SK-N-SH treated with all-trans-retinoic acid at 6 μM for 48 hours (cell line): ENCODE data around the gene NHERF2.

Source experiments
- CREB5 ChIP-seq: fragments of 250-450 bp; sonication (Bioruptor Pico); IDR thresholded peaks from 2 replicates; pipeline ENCODE4 v1.5.1; 2020; ENCODE audit warnings: low read depth, mild to moderate bottlenecking, moderate library complexity
- CSDC2 ChIP-seq: fragments of 250-450 bp; sonication (Bioruptor Pico); IDR thresholded peaks from 2 replicates; pipeline ENCODE4 v1.5.0; 2020; ENCODE audit warnings: mild to moderate bottlenecking, moderate library complexity
- CSRNP3 ChIP-seq: fragments of 250-450 bp; sonication (Bioruptor Pico); IDR thresholded peaks from 2 replicates; pipeline ENCODE4 v1.5.1; 2021; ENCODE audit warnings: mild to moderate bottlenecking, moderate library complexity
- ESRRG ChIP-seq: fragments of 250-450 bp; sonication (Bioruptor Pico); IDR thresholded peaks from 2 replicates; pipeline ENCODE4 v1.6.1; 2021; ENCODE audit warnings: mild to moderate bottlenecking
- ISL1 ChIP-seq: fragments of 250-450 bp; sonication (Bioruptor Pico); IDR thresholded peaks from 2 replicates; pipeline ENCODE4 v2.1.2; 2022; ENCODE audit warnings: mild to moderate bottlenecking, moderate library complexity
- PATZ1 ChIP-seq: fragments of 250-450 bp; sonication (Bioruptor Pico); IDR thresholded peaks from 2 replicates; pipeline ENCODE4 v1.8.0; 2020; ENCODE audit warnings: mild to moderate bottlenecking, moderate library complexity, borderline replicate concordance
- PPARA ChIP-seq: fragments of 250-450 bp; sonication (Bioruptor Pico); IDR thresholded peaks from 2 replicates; pipeline ENCODE4 v1.5.0; 2020; ENCODE audit warnings: mild to moderate bottlenecking, borderline replicate concordance
- RARB ChIP-seq: fragments of 250-450 bp; sonication (Bioruptor Pico); IDR thresholded peaks from 2 replicates; pipeline ENCODE4 v1.8.0; 2021; ENCODE audit warnings: mild to moderate bottlenecking, moderate library complexity
- SNAI2 ChIP-seq: fragments of 250-450 bp; sonication (Bioruptor Pico); IDR thresholded peaks from 2 replicates; pipeline ENCODE4 v1.5.0; 2020; ENCODE audit warnings: mild to moderate bottlenecking, moderate library complexity
- ZFP30 ChIP-seq: fragments of 450-650 bp; formaldehyde crosslinking; IDR thresholded peaks from 2 replicates; pipeline ENCODE4 v1.5.0; 2022; ENCODE audit warnings: mild to moderate bottlenecking, moderate library complexity
- ZNF565 ChIP-seq: fragments of 450-650 bp; formaldehyde crosslinking; conservative IDR thresholded peaks from 2 replicates; pipeline ENCODE4 v1.5.0; 2020; ENCODE audit warnings: low read depth, mild to moderate bottlenecking, moderate library complexity
- TF ChIP-seq, protein P1 (sequence below): fragments of 250-450 bp; sonication (Bioruptor Pico); IDR thresholded peaks from 2 replicates; pipeline ENCODE4 v1.5.0; 2020; ENCODE audit warnings: mild to moderate bottlenecking, moderate library complexity

DNA sequence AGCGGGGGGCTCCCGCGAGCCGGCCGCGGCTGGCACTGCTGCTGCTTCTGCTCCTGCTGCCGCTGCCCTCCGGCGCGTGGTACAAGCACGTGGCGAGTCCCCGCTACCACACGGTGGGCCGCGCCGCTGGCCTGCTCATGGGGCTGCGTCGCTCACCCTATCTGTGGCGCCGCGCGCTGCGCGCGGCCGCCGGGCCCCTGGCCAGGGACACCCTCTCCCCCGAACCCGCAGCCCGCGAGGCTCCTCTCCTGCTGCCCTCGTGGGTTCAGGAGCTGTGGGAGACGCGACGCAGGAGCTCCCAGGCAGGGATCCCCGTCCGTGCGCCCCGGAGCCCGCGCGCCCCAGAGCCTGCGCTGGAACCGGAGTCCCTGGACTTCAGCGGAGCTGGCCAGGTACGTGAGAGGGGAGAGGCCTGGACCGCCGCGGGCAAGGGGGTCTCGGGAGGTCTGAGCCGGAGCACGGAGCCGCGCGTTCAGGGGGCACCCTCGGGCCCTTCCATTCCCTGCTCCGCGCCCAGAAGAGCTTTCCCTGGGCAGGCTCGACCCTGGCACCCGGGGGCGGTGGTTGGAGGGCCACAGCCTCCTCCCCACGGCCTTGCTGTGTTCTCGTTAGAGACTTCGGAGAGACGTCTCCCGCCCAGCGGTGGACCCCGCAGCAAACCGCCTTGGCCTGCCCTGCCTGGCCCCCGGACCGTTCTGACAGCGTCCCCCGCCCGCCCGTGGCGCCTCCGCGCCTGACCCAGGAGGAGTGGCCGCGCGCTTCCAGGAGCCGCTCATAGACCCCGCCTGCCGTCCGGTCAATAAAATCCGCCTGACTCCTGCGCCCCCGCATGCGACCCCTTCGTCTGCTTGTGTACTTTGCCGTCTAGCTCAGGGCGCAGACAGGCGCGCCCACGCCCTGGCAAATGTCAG, 6.5 kb upstream of the NHERF2 start:
- TF ChIP-seq RARB (CRISPR knock-in tag), result no peak
- no peak for TF ChIP-seq CREB5
- TF ChIP-seq PATZ1 (CRISPR knock-in tag), result no peak
- TF ChIP-seq, protein P1, sequence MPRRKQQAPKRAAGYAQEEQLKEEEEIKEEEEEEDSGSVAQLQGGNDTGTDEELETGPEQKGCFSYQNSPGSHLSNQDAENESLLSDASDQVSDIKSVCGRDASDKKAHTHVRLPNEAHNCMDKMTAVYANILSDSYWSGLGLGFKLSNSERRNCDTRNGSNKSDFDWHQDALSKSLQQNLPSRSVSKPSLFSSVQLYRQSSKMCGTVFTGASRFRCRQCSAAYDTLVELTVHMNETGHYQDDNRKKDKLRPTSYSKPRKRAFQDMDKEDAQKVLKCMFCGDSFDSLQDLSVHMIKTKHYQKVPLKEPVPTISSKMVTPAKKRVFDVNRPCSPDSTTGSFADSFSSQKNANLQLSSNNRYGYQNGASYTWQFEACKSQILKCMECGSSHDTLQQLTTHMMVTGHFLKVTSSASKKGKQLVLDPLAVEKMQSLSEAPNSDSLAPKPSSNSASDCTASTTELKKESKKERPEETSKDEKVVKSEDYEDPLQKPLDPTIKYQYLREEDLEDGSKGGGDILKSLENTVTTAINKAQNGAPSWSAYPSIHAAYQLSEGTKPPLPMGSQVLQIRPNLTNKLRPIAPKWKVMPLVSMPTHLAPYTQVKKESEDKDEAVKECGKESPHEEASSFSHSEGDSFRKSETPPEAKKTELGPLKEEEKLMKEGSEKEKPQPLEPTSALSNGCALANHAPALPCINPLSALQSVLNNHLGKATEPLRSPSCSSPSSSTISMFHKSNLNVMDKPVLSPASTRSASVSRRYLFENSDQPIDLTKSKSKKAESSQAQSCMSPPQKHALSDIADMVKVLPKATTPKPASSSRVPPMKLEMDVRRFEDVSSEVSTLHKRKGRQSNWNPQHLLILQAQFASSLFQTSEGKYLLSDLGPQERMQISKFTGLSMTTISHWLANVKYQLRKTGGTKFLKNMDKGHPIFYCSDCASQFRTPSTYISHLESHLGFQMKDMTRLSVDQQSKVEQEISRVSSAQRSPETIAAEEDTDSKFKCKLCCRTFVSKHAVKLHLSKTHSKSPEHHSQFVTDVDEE (CRISPR knock-in tag), result no peak
- TF ChIP-seq CSRNP3, result no peak
- no peak for TF ChIP-seq CSDC2 (CRISPR knock-in tag)
- TF ChIP-seq ZNF565 (CRISPR knock-in tag), result no peak
- no peak for TF ChIP-seq PPARA (CRISPR knock-in tag)
- TF ChIP-seq ZFP30 (CRISPR knock-in tag), result no peak
- no peak for TF ChIP-seq SNAI2 (CRISPR knock-in tag)
- TF ChIP-seq ISL1, result no peak
- TF ChIP-seq ESRRG (CRISPR knock-in tag), result no peak
